GM18498 (cell line): ENCODE measurements around the gene FOXA3.

Source experiments
- ATAC-seq: cut with Tn5 transposase; IDR thresholded peaks from one replicate; pipeline ENCODE4 v1.9.1; 2021; ENCODE audit warnings: mild to moderate bottlenecking, moderate library complexity; ENCODE audit not compliant: unreplicated experiment

The FOXA3 gene

DNA sequence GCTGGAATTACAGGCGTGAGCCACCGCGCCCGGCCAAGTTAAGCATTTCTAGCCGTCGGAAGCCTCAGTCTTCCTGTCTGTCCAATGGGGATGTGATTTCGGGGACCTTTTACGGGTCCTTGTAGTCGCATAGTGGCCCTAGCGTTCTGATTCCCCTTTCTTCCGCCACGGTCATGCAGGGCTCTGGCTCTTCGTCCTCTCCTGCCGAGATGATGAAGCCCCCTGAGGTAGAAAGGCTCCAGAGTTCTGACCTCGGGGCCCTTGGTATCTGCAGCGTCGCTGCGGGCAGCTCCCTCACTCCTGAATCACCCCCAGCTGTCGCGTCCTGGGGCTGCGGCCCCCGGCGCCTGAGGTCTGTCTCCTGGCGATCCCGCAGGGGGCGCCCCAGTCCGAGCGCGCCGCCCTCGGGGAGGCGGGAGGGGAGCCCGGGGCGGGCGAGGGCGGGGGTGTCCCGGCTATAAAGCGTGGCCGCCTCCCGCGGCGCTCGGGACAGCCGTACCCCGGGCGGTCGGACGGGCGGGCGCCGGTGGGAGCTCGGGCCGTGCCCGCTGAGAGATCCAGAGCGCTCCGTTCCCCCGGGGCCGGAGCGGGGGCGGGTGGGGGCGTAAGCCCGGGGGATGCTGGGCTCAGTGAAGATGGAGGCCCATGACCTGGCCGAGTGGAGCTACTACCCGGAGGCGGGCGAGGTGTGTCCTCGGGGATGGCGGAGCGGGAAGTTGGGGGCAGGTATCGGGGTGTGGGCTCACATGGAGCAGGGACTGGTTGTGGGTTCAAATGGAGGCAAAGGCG lies at the start of gene FOXA3:
FOXA3 (plus strand) TSS at position 487 of the 789 bp plus-strand sequence; CDS start at position 618, 131 bp downstream.
- peak; percentile 46 for ATAC-seq

- no peak for ATAC-seq
Measured at GRCh38 chr19:45814851-45815480, 49.2 kb upstream of the FOXA3 start, which contains the start of gene RSPH6A. RSPH6A (minus strand) TSS chr19:45815308; CDS start chr19:45815176, 132 bp downstream.

- ATAC-seq: no peak
Measured at GRCh38 chr19:45815481-45816216, 48.5 kb upstream of the FOXA3 start.

- ATAC-seq: no peak
Measured at GRCh38 chr19:45816236-45817009, 47.7 kb upstream of the FOXA3 start.

DNA sequence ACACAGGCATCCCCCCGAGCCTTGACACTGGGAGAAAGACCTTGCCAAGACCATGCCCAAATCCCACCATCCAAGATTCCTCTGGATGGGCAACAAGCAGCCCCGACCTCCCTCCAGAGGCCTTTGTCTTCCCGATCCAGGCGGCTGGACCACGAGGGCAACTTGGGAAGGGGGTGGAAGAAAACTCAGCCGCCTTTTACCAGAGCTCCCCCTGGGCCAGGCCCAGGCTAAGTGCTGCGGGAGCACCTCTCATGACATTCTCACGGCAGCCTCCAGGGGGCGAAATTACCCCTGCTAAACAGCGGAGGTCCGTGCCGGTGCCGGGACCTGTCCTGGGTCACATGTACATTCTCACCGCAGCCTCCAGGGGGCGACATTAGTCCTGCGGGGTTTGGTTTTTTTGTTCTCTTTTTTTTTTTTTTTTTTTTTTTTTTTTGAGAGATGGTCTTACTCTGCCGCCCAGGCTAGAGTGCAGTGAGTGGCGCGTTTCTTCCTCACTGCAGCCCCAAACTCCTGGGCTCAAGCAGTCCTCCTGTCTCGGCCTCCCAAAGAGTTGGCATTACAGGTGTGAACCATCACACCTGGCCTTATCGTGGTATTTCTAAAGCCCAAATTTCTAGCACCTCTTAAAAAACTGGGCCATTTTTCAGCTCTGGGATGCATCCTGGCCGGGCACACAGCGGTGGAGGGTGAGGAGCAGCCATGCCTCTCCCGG lies 47.0 kb upstream of the FOXA3 start:
- ATAC-seq: peak; percentile 82

GRCh38 chr19:45817725-45818301 lies 46.3 kb upstream of the FOXA3 start:
- no peak for ATAC-seq

DNA sequence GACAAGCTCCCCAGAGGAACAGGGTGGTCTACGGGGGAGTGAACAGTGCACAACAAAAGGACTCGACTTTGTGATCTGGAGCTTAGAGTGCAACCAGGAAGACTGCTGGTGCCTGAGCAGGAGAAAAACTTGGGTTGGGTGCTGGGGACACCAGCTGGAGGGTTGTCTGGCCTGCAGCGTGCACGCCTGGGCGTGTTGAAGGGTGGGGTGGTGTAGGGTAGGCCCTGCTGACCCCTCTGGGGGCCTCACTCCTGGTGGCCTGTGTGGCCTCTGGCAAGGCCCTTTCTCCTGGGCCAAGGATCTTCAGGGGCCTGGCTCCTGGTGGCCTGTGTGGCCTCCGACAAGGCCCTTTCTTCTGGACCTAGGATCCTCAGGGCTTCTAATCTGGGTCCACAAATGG lies 44.4 kb upstream of the FOXA3 start:
- ATAC-seq: no peak

- no peak for ATAC-seq
Measured at GRCh38 chr19:45820413-45821102, 43.6 kb upstream of the FOXA3 start.

- no peak for ATAC-seq
Measured at GRCh38 chr19:45821103-45821521, 43.0 kb upstream of the FOXA3 start.

- ATAC-seq: no peak
Measured at GRCh38 chr19:45821570-45821969, 42.6 kb upstream of the FOXA3 start.

GRCh38 chr19:45822716-45823115 lies 41.4 kb upstream of the FOXA3 start:
- ATAC-seq: no peak

DNA sequence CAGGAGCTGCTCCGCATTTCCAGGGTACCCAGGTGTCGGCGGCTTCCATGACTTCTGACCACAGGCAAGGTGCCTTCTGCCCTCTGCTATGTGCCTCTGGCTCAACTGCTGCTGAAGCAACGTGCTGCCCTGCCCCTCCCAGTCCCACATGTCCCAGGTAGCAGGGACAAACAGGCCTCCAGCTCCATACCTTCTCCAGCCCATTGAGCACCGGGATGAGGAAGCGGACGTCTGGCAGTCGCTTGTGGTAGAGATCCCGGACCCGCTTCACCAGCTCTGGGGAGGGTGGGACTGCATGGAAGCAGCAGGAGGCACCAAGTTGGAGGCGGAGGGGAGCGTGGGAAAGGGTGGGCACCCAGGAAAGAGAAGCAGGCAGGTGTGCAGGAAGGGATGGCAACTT lies 40.9 kb upstream of the FOXA3 start:
- no peak for ATAC-seq

DNA sequence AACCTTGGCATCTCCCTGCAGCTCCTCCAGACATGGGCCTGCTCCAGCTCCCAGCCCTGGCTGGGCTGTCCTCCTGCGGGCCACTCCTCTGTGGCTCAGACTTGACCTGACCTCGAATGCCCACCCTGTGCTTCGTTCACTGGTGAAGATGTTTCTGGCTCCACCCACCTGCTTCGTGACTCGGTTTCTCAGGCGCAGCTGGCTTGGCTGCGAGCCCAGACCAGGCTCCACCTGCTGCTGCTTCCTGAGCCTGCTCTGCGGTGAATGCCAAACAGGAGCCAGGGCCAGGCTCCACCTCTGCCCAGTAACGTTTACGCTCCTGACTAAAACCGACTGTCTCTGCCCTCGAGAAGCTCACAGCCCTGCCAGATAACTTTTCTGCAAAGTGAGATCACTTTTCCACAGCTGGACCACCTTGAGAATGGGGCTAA lies 40.1 kb upstream of the FOXA3 start:
- no peak for ATAC-seq

DNA sequence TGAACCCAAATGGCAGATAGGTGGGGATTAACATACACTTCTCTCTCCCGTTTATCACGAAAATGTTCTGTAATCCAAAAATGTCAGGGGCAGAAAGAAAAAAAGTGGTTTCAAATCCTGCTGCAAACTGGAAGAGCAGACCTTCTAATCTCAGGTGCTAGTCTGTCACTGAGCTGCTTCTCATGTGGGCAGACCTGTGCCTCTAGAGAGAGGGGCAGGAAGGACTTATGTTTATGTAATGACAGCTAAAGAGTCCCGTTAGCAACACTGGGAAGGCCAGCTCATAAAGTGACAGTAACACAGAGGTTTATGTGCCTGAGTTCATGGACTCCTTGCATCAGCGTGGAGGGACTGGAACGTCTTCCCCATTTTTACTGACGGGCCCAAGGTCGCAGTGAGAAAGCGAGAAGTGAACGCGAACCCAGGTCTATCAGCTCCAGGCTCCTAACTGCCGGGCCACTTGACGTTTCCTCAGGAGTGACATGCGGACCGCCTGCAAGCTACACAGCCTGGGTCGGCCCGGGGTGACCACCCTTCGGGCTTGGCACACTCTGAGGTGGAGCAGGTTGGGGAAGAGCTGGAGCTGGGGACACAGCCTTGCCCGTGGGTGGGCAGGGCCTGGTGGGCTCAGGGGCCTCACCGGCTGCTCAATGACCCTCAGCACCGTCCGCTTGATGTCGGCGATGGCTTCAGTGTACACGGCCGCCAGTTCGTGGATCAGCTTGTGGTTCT lies 39.4 kb upstream of the FOXA3 start:
- no peak for ATAC-seq

GRCh38 chr19:45825263-45825605 lies 38.9 kb upstream of the FOXA3 start:
- no peak for ATAC-seq

DNA sequence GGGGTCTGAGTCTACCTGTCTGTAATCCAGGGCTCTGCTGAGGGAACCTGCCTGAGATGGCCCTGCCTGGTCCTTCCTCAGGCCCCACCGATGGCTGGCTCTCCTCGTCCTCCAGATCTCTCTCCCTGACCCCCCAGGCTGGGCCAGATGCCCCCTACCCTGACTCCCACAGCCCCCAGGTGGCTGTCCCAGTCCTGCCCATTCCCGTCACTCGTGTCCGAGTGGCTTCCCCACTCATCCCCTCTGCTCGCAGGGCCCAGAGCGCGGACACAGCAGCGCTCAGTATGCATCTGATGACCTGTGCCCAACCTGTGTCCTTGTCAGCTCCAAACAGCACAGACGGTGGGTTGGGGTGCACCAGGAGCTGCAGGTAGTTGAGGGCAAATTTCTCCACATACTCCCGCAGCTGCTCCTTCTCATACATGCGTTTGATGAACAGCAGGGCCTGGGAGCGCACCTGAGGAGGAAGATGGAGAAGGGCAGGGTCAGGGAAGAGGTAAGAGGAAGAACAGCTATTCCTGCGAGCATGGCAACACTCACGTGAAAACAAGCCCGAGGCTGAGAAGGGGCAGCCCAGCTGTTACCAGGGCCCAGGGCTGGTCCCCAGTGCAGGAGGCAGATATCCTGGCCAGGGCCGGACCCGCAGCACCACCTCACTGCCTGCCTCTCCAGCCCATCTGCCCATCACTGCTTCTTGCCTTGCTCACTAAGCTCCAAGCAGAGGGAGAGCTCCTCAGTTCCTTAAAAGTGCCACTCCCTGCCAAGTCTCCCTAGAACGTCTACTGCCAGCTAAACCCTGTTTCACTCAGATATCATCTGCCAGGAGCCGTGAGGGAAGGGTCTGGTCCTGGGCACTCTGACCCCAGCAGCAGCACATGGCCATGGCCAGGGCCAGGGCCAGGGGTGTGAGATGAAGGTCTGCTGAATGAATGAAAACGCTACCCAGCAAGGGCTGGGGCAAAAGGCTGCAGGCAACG lies 37.9 kb upstream of the FOXA3 start:
- no peak for ATAC-seq

GRCh38 chr19:45826934-45827333 lies 37.2 kb upstream of the FOXA3 start:
- ATAC-seq: no peak
